NCI-H2196 (cell line): ENCODE data around the gene CCNI2.
"Not testable (repeated sequence)": the region's sequence is repeated elsewhere in the genome, so short reads cannot be mapped to it uniquely, and the experiment has no call there.

Source experiments
- DNase-seq: peaks from one replicate; lab custom pipeline; 2025; ENCODE audit not compliant: unreplicated experiment; lab: John Stamatoyannopoulos, UW

The CCNI2 gene

DNA sequence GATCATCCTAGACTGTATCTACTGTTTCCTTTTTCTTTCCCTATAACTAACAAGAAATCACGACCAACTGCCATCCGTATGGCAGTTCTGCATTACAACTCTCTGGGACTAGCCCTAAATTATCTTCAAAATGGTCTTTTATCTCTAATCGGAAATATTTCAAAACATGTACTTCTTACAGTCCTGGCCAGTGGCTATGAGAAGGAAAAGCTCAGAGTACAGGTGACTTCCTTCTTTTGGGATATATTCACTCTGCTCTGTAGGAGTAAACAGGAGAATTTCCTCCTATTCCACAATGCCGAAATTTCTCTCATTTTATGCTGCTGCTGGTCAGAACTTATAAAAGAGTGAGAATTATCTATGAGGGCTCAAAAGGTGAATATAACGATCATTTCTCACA lies 31.6 kb downstream of the CCNI2 start:
- DNase-seq, result no peak

DNA sequence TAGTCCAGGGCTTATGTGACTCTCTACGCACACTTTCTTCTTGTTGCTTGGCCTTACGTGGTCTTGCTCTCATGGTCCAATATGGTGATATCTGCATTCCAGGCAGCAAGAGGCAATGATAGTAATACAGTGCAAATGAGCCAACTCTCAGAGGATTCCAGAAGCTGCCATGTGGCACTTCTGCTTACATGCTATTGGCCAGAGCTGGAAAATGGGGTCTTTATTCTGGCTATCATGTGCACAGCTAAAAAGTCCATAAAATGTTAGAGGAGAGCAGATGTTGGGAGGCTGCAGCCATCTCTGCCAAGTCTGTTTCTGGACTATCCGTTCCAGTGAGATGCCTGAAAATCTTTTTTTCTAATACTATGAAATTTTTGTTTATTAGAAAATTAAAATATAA lies 32.7 kb downstream of the CCNI2 start:
- no peak for DNase-seq

DNA sequence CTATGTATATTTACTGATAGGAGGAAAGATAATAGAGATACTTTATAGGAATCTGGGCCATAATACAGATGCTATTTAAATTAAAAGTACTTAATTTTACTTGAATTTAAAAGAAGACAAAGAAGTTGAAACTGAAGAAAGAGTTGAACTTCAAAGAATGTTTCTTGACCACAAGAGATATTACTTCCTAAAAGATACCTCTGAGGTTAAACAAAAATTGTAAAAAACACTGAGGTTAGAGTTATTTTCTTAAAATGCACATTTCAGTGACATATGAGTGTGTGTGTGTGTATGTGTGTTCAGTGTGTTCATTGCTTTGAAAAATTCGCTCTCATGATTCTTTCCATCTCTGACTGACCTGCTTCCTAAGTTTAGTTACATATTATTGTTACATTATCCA lies 33.4 kb downstream of the CCNI2 start:
- no peak for DNase-seq

DNA sequence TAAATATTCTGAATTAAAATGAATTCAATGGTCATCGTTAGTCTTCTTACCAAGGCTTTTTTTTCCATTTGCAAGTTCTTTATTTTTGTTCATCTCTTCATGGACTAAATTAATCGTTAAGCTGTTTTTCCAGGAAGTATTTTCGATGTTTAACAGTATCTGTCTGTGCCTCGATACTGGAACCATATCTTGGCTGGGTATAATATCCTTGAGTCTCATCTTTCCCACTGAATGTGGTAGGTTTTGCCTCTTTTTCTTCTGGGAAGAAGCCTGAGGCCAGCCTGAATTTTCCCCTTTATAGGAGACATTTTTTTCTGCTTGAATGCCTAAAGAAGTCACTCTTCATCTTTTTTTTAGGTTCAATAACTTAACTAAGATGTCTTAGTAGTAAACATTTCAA lies 33.8 kb downstream of the CCNI2 start:
- DNase-seq, result no peak

DNA sequence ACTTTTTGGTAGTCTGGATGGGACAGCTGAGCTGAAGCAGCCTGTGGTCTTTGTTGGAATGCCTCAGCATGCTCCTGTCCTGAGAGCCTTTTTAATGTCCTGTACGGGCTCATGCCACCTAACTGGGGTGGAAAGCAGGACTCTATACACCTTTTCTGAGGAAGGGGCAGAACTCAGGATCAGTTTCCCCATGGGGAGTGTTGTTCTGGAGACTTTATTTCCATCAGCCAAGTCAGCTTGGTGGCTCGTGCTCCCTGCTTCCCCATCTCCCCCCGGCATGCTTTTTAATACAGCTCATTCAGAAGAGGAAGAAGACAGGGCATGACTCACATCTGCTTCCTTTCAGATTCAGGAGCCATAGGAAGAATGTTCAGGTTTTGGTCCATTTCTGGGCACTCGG lies 34.9 kb downstream of the CCNI2 start:
- no peak for DNase-seq

DNA sequence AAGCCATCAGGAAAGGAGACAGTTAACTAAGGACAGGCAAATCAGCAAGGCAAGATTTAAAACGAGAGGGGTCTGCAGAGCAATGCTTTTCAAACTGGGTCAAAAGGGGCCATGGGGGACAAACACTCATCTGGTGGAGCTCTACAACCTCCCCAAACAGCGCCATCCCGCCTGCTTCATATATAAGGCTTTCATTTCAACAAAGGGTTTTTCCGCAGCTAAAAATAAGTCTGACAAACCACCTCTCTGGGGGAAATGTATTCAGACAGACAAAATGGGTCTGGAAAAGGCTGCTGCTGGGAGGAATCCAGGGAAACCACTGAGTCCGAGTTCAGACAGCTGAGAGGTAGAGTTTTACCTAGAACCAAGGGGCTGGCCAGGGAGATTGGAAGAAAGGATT lies 38.1 kb downstream of the CCNI2 start:
- no peak for DNase-seq

DNA sequence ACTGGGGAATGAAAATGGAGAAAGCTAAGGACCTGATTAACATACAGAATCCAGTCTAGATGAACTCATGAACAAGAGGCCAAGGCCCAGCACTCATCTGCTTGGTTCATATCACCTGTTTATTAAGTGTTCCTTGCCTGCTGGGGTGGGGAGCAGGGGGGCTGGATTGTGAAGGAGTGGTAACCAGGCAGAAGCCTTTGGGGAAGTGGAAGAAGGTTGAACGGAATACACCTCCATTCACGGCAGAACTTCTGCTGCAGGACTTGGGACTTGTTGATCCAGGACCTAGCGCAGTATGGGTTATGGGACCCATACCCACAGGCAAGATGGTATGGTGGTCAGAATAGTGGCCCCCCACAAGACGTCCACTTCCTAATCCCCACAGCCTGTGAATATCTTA lies 38.6 kb downstream of the CCNI2 start:
- DNase-seq, result no peak

DNA sequence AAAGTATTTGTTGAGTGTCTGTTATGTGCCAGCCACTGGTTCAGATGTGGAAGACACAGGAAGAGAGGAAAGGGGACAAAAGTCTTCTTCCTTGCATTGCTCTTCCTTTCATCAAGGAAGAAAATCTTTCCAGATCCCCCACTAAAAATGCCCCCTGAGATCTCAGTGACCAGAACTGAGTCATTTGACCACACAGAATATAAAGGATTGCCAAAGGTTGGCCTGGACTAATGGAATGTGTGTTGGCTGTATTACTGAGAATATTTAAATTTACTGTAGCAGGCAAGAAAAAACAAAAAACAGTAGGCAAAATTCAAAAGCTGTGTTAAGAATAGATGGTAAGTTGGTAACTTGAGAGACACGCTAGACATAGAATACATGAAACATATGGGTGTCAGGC lies 39.9 kb downstream of the CCNI2 start:
- DNase-seq, result no peak

DNA sequence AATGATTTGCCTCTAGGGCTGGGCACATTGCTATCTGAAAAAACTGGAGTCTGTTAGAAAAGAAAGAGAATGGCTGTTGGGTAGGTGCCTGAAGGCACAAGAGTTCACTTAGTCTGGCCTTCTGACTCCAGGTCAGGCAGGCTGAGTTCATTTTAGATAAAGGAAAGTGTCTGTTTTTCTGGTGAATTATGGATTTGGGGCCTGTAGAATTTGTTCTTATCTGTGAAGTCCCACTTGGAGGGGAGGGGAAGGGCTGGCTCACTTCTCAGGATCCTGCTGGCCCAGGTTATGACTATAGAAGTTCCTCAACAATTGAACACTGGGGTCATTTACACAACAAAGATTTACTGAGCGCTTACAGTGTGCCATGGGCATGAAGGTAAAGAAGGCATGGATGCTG lies 41.3 kb downstream of the CCNI2 start:
- DNase-seq, result no peak

DNA sequence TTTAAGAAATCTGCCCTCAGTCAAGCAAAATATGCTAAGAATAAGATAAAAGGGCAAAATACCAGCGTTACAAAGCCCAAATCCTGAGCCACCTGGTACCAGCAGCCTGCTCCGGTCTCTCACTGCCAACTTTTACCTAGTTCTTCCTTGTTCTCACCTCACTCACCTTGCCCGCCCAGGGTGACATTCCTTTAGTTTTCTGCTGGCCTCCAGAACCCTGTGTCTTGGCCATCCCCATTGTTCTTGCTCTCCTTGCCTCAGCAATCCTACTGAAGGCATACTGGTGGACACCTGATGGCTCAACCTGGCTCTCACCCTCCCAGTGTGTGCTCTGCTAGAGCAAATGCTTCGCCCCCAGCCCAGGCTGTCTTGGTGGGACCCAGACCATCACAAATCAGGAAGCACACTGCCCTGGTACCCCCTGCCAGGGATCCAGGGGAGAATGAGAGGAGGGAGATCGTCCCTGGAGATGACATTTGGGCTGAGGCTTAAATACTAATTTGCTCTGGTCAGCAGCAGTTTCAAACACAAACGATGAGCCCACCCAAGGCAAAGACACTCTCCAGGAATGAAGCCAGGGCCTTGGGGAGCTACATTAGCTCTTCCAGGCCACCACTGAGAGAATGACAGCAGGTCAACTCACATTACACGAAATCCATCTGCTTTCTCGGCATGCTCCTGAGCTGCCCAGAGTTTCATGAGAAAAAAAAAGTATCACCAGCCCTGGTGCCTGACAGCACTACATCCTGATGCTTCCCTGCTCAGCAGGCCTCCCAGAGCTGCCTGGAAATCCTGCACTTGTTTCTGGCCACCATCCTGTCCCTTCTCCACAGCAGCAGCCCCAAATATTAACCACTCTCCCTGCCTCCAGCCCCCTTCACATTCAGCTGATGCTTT lies 42.0 kb downstream of the CCNI2 start:
- DNase-seq, result no peak

DNA sequence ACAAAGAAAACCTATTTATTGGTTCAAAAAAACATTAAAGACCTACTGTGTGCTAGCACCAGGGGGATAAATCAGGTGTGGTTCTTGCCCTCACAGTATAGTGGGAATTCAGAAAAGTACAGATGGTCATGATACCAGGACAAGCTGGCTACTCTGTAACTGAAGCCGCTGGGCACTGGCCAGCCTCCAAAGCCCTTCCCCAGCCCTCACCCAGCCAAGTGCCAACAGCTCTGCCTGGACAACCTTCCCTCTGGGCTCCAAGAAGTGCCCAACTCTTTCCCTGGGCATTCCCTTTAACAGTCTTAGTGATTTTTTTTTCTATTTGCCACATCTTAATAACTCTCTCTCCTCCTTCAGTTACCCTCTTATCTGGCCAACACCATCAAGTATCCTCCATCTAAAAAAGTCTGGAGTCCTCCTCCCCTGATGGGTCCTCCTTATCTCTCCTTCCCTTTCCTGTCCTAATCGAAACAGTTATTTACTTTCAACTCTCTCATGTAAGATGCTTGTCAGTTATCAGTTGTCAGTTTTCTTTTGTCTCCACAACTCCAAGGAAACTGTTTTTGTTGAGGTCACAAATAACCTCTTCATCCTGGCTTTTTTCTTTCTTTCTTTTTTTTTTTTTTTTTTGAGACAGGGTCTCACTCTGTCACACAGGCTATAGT lies 43.1 kb downstream of the CCNI2 start:
- no peak for DNase-seq

DNA sequence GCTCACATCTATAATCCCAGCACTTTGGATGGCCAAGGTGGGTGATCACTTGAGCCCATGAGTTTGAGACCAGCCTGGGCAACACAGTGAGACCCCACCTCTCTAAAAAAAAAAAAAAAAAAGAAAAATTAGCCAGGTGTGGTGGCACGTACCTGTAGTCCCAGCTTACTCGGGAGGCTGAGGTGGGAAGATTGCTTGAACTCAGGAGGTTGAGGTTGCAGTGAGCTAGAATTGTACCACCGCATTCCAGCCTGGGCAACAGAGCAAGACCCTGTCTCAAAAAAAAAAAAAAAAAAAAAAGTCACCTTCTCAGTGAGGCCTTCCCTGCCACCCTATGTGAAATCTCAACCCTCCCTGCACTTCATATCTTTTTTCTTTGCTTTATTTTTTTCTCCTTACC lies 43.8 kb downstream of the CCNI2 start:
- no peak for DNase-seq

DNA sequence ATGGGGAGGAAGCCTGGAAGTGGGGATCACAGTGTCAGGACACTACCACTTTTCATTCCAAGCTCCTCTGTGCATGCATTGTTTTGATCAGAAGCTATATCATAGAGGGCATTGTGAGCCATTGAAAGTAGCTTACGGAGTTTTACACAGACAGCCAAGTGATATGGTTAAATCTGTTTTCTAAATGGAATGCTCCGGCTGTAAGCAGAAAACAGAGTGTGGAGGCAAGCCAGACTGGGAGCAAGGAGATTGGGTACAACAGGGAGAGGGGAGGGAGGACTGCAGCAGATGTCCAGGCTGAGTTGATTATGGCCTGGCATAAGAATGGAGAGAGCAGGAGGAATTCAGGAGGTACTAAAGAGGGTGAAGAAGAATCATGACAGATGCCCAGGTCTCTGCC lies 50.4 kb downstream of the CCNI2 start:
- DNase-seq, result no peak

DNA sequence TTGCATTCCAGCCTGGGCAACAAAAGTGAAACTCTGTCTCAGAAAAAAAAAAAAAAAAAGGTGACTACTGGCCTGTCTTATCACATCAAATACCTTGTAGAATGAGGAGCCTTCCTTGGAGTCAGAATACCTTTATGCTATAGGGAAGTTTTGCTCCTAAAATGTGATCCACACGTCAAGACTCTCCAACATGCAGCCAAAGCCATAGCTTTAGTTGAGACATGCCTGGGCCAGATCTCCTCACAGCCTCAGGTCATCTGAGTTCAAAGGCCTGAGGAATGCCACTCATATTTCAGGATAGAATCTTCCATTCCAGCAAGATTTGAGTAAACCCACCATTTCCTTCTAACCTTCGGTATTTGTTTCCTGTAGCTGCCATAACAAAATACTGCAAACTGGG lies 52.2 kb downstream of the CCNI2 start:
- no peak for DNase-seq

DNA sequence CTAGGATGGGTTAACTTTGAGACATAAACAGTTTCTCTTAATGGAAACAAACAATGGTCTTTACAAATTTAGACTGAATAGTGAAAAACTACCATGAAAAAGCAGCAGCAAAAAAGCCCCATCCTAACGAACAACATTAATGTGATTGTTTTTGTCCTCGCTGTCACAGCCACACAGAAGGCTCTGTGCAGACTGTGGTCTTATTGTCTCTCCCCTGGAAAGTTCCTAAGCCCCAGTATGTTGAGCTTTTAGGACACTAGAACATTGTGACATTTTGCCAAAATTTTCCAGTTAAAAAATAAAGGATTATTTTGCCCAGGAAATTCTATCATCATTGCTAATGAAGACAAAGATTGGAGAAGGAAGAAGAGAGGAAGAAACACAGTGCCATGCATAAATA lies 53.3 kb downstream of the CCNI2 start:
- no peak for DNase-seq

DNA sequence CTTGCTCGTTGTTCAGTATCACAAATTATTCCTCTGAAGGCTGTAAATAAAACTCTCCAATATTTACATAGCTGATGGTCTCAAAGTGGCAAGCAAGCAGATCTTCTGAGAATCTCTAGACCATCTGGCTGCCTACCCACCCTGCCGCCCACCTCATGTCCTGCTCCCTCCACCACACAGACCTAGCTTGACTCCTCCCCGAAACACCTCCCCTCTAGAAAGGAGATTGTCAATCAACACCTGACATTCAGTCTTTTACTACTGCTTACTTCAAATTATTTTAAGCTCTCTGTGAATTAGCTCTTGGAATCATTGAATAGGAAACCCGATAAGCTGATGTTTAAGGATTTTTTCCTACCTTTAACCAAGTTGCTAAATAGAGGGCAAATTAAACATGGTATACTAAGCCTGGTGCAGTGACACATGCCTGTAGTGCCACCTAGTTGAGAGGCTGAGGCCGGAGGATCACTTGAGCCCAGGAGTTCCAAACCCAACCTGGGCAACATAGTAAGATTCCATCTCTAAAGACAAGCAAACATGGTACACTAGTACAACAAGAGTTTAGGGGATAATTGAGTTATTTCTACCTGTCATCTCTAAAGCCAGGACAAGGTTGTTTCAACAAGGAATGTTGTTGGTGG lies 54.9 kb downstream of the CCNI2 start:
- DNase-seq, result no peak

DNA sequence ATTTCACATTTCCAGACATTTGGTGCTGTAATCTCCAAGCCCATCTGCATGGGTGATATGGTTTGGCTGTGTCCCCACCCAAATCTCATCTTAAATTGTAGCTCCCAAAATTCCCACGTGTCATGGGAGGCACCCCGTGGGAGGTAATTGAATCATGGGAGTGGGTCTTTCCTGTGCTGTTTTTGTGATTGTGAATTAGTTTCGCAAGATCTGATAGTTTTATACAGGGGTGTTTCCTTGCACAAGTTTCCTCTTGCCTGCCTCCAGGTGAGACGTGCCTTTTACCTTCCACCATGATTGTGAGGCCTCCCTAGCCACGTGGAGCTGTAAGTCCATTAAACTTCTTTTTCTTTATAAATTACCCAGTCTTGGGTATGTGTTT lies 55.5 kb downstream of the CCNI2 start:
- not testable (repeated sequence) for DNase-seq
